HTERT RPE-1 (cell line): ENCODE results near the gene RGS12.

Experiments used
- in situ Hi-C: fragments of 300-500 bp; cut with MboI; formaldehyde crosslinking; loops from 4 replicates; pipeline ENCODE4 v1.14.3; 2020; ENCODE audit warnings: low sequenced_read_pairs

The RGS12 gene

DNA sequence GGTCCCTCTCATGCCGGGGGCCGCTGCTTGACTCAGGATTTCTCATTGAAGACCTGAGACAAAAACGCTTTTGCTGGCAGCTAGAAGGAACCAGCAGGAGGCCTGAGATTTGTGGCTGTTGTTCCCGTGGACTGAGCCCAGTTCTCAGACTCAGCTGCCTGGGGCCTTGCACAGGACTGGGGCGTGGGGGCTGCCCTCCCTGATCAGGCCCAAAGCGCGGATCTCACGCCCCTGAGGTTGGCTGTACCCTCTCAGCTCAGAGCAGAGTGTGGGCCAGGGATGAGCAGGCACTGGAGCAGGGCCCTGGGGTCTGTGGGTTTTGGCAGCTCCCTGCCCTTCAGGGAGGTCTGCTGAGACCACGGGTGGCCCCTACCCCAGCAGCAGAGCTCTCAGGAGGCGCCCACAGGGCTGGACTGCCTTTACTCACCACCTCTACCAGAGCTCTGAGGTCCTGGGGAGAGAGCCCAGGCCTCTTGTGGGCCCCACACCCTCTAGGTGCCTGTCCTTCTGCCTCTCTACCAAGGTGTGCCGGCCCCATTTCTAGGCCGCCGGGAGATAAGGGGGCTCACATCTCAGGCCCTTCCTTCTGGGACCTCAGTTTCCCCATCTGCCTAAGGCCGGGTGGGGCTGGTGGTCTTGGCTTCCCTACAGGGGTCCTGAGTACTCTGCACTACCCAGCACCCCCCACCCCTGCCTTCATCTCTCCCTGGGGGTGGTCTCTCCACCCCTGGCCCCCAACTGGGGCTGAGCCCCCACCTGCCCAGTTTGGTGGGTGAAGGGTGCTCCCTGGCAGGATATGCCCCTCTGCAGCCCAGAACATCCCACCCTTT, 38.3 kb upstream of the RGS12 start:
- in situ Hi-C loops: no loop called here

DNA sequence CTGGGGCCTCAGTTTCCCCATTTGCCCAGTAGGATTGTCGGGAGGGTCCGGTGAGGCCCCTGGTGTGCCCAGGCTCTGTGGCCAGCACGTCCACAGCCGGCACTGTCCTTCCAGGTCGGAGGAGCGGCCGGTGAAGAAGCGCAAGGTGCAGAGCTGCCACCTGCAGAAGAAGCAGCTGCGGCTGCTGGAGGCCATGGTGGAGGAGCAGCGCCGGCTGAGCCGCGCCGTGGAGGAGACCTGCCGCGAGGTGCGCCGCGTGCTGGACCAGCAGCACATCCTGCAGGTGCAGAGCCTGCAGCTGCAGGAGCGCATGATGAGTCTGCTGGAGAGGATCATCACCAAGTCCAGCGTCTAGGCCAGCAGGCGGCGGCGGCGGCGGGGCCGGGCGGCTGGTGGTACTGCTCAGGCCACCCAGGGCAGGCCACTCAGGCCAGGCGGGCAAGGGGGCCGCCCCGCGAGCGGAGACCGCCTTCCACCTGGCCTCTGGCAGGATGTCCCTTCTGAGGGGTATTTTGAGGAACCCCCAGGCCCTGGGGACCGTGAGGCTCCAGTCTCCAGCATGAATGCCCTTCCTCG, 37.1 kb upstream of the RGS12 start:
- in situ Hi-C loops: no loop called here

DNA sequence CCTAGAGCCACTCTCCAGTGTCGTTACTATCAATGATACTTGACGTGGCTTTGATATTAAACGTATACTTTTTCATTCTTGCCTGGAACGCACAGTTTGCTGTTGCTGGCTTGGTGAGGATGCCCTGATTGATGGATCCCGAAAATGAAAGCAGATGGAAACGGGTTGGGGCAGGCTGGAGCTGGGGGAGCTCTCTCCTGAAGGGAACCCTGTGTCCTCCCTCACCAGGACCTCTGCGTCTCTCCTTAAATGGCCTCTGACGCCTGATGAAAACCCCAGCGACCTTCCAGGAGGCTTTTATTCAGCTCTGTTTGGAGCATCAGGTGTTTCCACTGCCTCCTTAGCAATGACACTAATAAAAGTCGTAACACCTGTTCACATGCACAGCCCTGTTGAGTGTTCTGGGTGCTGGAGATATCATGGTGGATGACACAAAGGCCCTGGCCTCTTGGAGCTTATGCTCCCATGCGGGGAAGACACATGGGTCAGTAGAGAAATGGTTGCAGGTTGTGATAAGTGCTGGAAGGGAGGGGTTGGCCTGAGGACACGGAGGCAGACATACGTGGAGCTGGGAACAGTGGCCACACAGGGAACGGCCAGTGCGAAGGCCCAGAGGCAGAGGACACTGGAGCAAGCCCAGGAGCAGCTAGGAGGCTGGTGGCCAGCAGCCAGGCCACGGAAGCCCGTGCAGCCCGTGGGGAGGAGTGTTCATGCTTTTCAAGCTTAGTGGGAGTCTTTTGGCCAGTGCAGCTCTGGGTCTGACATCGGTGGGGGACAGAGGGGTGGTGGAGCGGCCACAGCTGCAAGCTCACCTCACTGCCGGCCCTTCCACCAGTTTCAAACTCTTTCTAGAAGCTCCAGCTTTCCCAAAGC, 36.4 kb upstream of the RGS12 start:
- in situ Hi-C loops: no loop called here

DNA sequence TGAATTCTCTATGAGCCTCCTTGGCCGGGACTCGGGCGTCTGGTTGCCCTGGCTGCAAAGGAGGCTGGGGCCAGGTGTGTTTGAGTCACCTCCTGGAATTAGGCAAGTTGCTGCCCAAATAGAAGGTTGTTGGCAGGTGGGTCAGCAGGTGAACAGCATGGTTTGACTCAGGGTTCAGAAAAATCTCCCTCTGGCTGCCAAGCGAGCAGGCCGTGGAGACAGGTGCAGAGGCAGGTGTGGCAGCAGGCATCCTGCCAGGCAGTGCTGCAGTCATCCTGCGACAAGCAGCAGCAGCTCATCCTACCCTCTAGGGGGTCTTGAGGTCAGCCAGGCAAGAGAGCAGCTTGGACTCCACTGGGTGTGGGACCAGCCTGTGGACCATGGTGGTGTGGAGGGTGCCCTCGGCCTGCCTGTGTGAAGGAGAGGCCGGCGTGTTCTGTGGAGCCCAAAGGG, 35.7 kb upstream of the RGS12 start:
- in situ Hi-C loops: no loop called here

DNA sequence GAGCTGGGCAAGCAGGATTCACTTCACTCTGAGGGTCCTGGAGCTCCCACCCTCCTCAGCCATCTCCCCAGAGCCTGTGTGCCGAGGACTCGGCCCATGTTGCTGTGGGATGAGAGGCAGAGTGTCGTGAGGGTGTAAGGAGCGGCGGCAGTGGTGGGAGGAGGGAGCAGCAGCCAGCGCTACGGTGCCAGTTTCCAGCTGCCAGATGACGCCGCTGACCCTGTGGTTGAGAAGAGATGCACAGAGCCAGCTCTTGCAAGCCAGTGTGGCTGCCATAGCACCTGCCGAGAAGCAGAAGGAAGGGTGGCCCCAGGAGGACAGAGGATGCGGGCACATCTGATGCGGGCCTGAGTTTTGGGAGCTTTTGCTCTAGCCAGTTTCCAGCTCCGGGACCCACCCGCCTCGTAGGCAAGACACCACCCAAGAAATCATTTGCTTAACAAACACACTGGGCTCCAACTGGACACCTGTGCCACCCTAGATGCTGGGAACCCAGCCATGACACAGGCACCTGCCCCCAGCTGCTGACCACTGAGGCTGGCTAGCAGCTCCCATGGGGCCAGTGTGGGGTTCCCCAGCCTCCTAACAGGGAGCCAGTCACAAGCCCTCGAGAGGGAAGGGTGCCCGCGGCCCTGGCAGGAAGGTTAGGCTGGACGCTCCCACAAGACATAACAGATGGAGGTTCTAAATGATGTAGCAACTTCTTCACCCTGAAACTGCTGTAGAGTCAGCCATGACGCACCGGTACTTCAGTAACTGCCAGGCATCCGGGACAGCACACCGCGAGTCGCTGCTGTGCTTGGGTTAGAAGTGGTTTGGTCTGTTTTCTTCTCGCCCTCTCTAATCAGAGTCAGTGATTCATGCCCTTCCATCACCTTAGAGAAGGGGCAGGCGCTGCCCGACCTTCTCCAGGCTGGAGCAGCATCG, 35.0 kb upstream of the RGS12 start:
- in situ Hi-C loops: no loop called here

DNA sequence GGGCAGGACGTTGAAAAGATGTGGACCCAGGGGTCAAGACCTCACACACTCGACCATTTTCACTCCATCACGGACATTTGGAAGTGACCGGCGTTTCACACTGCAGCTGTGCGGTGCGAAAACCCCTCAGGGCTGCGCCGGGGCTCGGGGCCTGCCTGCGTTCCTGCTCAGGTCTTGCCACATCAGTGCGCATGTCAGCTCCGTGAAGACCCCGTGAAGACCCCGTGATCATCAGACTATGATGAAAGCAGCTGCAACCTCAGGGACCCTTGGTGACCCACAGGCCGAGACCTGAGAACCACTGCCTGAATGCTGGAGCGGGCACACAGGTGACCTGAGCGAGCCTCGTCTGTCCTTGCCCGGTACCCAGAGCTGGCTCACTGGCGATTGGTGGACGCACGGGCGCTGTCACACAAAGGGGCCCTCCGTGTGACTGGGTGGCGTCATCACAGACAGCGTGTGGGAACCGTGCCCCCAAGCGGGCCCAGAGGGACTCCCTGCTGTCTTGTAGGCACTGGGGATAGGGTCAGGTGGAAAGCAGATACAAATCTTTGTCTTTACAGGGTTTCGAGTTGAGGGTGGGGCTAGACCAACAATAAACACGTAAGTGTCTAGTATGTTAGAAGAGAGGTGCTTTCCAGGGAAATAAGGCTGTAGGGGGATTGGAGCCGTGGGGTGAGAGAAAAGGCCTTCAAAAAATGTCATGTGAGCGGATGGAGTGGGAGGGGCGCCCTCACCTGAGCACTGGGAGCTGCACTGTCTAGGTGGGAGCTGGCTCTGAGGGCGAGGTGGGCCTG, 31.2 kb upstream of the RGS12 start:
- in situ Hi-C loops: no loop called here

DNA sequence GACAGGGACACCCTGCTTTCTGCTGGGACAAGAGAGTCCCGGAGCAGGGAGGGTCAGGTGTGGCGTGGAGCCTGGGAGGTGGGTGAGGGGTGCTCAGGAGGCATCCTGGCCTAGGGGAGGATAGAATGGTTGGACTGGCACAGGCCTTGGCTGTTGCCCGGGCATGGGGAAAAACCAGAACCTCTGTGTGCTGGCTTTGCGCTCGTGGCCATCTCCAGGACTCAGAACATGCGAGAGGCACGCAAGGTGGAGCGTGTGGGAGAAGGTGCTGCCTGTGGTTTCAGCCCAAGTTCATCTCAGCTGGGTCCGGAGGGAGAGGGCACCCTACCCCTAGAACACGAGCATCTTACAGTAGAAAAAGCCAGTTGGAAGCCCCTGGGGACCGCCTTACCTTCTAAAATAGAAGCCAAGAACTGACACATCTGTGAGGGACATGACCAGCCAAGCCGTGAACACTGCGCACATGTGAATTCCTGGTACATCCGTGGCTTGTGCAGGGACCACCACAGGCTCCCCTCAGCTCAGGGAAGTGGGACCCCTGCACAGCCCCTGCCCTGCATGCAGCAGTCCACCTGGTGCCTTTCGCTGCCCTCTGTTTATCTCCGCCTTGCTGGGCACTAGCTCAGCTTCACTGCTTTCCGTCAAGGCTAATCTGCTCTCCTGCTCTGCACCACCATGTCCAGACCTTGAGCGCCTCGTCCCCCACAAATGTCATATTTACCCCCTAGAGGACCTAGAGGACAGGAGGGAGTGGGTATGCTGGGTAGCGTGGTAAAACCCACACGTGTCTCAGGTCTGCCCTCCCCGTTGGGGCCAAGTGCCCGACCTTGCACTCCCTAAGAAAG, 30.4 kb upstream of the RGS12 start:
- in situ Hi-C loops: no loop called here

DNA sequence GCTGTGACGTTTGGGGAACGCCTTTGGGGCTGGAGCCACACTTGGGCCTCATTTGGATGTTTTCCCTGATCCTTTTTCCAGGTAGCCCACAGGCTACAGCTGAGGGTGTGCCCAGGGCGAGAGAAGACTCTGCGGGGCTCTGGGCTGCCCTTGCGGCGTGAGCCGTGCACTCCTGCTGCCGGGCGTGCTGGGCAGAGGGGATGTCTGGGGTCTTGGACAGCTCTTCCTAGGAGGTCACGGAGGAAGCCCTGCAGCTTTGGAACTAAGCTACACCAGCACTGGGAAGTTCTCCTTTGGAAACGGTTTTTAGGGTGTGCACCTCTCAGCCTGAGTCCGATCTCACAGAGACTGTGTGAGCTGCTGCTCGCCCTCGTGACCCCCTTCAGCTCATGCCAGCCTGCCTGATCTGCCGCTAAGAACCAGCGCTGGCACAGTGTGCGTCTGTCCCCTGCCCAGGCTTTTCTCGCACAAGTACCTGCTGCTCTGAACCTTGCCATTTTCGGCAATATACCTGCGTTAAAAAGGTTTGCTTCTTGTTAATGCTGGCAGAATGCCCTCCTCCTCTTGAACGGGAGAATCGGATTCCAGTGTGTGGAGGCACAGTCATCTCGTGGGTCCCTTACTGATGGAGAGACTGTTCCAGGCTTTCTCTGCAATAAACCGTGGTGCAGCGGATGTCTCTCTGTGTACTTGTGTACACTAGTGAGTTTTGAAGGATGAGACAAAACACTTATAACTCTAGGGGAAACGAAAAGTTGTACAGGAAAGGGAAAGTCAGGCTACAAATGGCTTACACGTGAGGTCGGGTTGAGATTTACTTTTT, 29.6 kb upstream of the RGS12 start:
- in situ Hi-C loops: no loop called here

DNA sequence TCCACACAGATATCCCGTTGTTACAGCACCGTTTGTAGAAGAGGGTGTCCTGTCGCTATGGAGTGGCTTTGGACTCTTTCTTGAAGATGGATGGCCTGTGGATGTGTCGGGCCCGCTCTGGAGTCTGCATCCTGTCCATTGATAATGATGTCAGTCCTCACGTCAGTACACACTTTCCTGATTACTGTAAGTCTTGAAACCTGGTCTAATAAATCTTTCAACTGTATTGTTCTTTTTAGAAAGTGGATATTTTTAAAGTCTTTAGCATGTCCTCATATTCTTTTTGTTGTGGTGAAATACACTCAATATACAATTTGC, 29.0 kb upstream of the RGS12 start:
- in situ Hi-C loops: no loop called here

DNA sequence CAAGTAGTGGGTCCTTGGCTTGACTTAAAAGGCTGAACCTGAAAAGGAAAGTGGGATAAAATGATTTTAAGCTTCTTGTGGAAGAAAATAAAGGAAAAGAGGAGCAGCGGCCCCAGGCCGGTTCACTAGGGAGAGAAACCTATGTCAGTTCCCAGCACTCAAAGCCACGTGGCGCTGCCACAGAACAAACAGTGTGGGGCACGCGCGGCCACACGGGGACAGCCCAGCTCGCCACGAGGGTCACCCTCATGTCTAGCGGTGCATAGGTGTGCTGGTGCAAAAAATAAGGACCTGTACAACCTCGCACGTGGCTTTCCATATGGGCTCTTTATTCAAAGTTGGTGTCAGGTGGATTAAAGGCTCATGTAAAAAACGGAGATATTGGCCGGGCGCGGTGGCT, 26.7 kb upstream of the RGS12 start:
- in situ Hi-C loops: no loop called here

DNA sequence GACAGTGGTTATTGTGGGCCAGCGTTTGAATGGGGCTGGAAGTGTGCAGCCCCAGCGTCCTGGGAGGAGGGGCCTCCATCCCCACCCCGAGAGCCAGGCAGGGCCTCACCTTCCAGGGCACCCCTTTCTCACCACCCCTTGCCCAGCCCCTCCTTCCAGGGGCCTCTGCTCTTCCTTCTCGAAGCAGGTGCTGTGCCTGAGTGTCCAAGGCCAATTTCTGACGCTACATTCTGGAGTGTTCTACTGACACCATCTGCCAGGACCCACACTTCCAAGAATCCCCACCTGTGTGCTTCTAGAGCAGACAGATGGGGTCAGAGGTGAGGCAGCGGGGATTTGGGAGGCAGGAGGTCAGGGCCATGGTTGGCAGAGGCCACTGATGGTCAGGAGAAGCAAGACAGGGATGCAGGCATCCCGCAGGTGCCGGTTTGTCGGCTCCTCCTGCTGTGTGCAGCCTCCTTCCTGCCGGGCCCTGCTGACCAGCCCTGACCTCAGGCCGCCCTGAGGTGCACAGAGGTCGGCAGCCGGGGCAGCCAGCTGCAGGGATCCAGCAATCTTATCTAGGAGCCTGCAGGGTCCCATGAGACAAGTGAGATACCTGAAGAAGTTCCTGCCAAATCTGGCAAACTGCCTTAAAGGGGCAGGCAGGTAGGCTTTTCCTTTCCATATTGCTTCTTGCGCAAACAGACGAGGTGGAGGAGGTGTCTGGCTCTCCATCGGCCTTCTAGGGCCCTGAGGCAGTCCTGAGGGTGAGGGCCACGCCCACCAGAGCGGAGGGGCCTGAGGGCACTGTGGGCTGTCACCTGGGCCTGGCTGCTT, 25.0 kb upstream of the RGS12 start:
- in situ Hi-C loops: no loop called here

DNA sequence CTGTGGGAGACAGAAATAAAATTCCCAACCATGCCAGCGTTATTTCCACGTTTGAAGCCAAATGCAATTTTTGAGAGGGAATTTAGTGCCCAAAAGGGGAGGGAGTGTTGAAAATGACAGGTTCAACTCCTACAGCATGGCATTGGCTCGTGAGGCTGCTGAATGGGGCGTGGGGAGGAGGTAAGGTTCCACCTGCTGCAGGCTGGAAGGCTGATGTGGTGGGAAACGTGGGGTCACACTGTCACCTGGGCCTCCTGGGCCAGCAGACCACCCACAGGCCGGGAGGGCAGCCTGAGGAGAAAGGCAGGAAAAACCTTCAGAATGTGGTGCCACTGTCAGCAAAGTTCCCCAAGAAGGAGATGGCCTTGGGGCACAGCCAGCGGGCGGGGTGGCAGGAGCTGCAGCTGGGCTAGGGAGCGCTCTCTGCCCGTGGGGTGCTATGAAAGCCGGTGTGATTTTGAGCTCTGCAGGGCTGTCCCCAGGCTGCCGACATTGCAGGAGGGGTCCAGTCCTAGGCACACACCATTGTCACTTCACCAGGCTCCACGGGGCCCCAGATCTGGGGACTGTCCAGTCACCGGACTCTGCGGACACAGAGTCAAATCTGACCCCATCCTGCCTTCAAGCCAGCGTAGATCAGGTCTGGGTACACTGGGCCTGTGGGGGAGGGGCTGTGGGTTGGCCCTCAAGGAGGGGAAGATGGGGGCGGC, 24.3 kb upstream of the RGS12 start:
- in situ Hi-C loops: no loop called here

DNA sequence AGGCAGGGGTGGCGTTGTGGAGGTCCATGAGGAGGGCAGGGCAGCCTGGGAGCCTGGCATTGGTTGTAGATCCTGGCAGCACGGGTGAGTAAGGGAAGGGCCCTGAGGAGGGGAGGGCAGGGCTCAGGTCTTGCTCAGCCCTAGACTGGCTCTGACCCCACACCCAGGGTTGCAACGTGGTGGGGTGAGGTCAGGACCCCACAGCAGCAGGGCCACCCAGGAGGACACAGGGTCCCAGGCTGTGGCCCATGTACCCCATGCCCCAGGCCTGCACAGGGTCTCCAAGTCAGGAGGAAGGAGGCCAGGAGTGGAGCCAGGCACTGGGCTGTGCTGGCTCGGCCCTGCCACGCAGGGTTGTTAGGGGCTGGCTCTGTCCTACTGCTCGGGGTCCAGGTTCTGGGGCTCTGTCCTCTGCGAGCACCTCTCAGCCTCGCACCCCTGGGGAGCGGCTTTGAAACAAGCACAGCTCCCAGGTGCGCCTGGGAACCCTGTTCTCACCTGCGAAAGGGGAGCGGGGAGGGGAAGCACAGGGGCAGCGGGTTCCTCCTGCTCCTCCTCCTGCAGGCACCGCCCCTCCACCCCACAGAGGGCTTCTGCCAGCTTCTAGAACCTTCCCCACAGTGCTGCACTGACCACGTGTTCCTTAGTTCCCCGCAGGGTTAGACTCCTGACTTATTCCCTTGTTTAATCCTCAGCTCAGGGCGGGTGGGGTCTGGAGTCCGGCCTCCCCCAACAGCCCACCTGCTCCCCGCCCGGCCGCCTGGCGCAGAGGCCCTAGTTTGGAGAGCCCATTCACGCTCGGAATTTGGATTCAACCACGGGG, 23.5 kb upstream of the RGS12 start:
- in situ Hi-C loops: no loop called here

DNA sequence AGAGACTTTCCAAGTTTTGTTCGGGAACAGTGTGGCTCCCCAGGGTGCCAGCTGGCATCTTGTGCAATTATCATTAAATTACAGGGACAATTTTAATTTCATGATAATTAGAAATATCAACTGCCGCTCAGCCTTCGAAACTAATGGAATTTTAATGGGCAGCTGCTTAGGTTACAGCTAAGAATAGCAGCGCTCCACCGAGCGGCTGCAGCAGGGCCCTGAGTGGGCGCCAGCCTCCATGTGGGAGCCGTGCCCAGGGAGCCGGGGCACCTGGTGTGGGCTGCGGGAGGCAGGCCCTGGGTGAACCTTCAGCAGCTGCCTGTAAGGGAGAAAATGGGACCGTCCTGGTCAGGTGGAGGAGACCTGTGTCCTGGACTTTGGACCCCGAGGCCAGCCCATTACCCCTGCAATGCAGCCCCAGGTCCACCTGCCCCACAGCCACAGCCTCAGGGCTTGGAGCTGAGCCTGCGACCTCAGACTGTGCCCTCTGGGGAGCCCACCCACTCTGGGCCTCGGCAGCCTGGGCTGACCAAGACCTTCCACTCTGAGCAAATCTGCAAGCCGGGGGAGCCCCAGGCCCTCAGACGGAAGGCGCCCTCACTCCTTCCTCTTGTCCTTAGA, 22.7 kb upstream of the RGS12 start:
- in situ Hi-C loops: no loop called here

DNA sequence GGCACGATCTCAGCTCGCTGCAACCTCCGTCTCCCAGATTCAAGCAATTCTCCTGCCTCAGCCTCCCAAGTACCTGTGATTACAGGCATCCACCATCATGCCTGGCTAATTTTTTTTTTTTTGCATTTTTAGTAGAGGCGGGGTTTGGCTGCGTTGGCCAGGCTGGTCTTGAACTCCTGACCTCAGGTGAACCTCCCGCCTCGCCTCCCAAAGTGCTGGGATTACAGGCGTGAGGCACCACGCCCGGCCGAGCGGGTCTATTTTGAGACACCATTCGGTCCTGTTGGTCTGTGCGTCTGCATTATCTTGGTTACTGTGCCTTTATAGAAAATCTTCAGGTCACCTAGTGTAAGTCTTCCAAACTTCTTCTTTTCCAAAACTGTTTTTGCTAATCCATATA, 21.7 kb upstream of the RGS12 start:
- in situ Hi-C loops: no loop called here
